GM18505 (cell line): ENCODE results near the gene APP.

Experiments
- ATAC-seq: cut with Tn5 transposase; IDR thresholded peaks from one replicate; pipeline ENCODE4 v1.9.1; 2021; ENCODE audit not compliant: unreplicated experiment
- POLR2A ChIP-seq: IDR thresholded peaks from 4 replicates; pipeline ENCODE4 v1.6.1; 2011; ENCODE audit warnings: borderline replicate concordance; ENCODE audit not compliant: insufficient read depth, insufficient read length; ENCODE audit errors: extremely low read depth

The APP gene

GRCh38 chr21:26177187-26177586 is 6.6 kb upstream of the APP start:
- TF ChIP-seq POLR2A: no peak
- ATAC-seq: no peak

GRCh38 chr21:26171258-26172100 is 909 bp upstream of the APP start:
- TF ChIP-seq POLR2A: no peak
- no peak for ATAC-seq

- peak; percentile 49 for ATAC-seq
- TF ChIP-seq POLR2A: no peak
These were observed 729 bp downstream of the APP start for GRCh38 chr21:26169611-26170470.

- peak; percentile 50 for ATAC-seq
- TF ChIP-seq POLR2A: no peak
These were observed 1.4 kb downstream of the APP start for GRCh38 chr21:26169061-26169610.

GRCh38 chr21:26168371-26168770 is 2.2 kb downstream of the APP start:
- no peak for ATAC-seq
- no peak for TF ChIP-seq POLR2A

GRCh38 chr21:26167593-26167992 is 3.0 kb downstream of the APP start:
- no peak for ATAC-seq
- no peak for TF ChIP-seq POLR2A

GRCh38 chr21:26165331-26165730 is 5.2 kb downstream of the APP start:
- no peak for TF ChIP-seq POLR2A
- ATAC-seq: no peak

GRCh38 chr21:26164311-26164710 is 6.3 kb downstream of the APP start:
- TF ChIP-seq POLR2A: no peak
- no peak for ATAC-seq

GRCh38 chr21:26162081-26162480 is 8.5 kb downstream of the APP start:
- no peak for TF ChIP-seq POLR2A
- ATAC-seq: no peak

- TF ChIP-seq POLR2A: no peak
- ATAC-seq: no peak
These were observed 10.7 kb downstream of the APP start for GRCh38 chr21:26159869-26160268.

GRCh38 chr21:26157801-26158200 is 12.8 kb downstream of the APP start:
- no peak for TF ChIP-seq POLR2A
- ATAC-seq: no peak

GRCh38 chr21:26154753-26155152 is 15.8 kb downstream of the APP start:
- TF ChIP-seq POLR2A: no peak
- ATAC-seq: no peak

GRCh38 chr21:26153758-26154157 is 16.8 kb downstream of the APP start:
- TF ChIP-seq POLR2A: no peak
- ATAC-seq: no peak
